Loucy (cell line): ENCODE data around the gene CCDC39.

Experiments used
- H2AFZ ChIP-seq: fragments of 200-600 bp; sonication (generic); 2 replicates; pipeline ENCODE4 v1.6.0; 2016; ENCODE audit warnings: antibody characterized with exemption, mild to moderate bottlenecking, low read length, moderate library complexity
- H3F3A ChIP-seq: fragments of 200-600 bp; 2 replicates; pipeline ENCODE4 v1.6.0; 2016; ENCODE audit warnings: antibody characterized with exemption, low read depth, mild to moderate bottlenecking
- H3K27me3 ChIP-seq: fragments of 200-600 bp; sonication (generic); 2 replicates; pipeline ENCODE4 v1.6.1; 2014; ENCODE audit warnings: low read length, mild to moderate bottlenecking; ENCODE audit not compliant: insufficient read depth, poor library complexity, severe bottlenecking
- H3K36me3 ChIP-seq: fragments of 200-600 bp; sonication (generic); 2 replicates; pipeline ENCODE4 v1.6.1; 2016; ENCODE audit warnings: low read length; ENCODE audit not compliant: insufficient read depth
- H3K4me1 ChIP-seq: fragments of 200-600 bp; sonication (generic); 2 replicates; pipeline ENCODE4 v1.5.1; 2014; ENCODE audit warnings: low read length, mild to moderate bottlenecking; ENCODE audit not compliant: insufficient read depth, poor library complexity, severe bottlenecking
- H3K4me2 ChIP-seq: fragments of 200-600 bp; sonication (generic); 2 replicates; pipeline ENCODE4 v1.6.0; 2014; ENCODE audit warnings: antibody characterized with exemption, low read length, low read depth, mild to moderate bottlenecking; ENCODE audit not compliant: poor library complexity, severe bottlenecking
- H3K4me3 ChIP-seq: fragments of 200-600 bp; sonication (generic); 2 replicates; pipeline ENCODE4 v1.5.1; 2014; ENCODE audit warnings: low read length, mild to moderate bottlenecking, mixed read lengths; ENCODE audit not compliant: poor library complexity, severe bottlenecking
- H3K79me2 ChIP-seq: fragments of 200-600 bp; sonication (generic); 2 replicates; pipeline ENCODE4 v1.6.1; 2014; ENCODE audit warnings: low read length; ENCODE audit not compliant: insufficient read depth
- H3K9ac ChIP-seq: fragments of 200-600 bp; sonication (generic); 2 replicates; pipeline ENCODE4 v1.6.0; 2014; ENCODE audit warnings: mild to moderate bottlenecking, low read depth, low read length, moderate library complexity; ENCODE audit not compliant: poor library complexity, severe bottlenecking
- H3K9me2 ChIP-seq: fragments of 200-600 bp; sonication (generic); replicated peaks from 2 replicates; pipeline ENCODE4 v1.6.1; 2016; ENCODE audit warnings: low read depth, low read length, mixed read lengths
- H3K9me3 ChIP-seq: fragments of 200-600 bp; sonication (generic); 2 replicates; pipeline ENCODE4 v1.6.1; 2014; ENCODE audit warnings: mild to moderate bottlenecking, antibody characterized with exemption, low read length, low read depth; ENCODE audit not compliant: insufficient read depth
- H4K20me1 ChIP-seq: fragments of 200-600 bp; sonication (generic); 2 replicates; pipeline ENCODE4 v1.6.0; 2014; ENCODE audit warnings: antibody characterized with exemption, low read length, mild to moderate bottlenecking; ENCODE audit not compliant: insufficient read depth, poor library complexity, severe bottlenecking
- EZH2phosphoT487 ChIP-seq: fragments of 200-600 bp; IDR thresholded peaks from 2 replicates; pipeline ENCODE4 v1.6.1; 2018; ENCODE audit warnings: antibody characterized with exemption, mild to moderate bottlenecking, moderate library complexity, borderline replicate concordance
- TF ChIP-seq, protein P1 (sequence below): fragments of 200-600 bp; sonication (generic); conservative IDR thresholded peaks from 2 replicates; pipeline ENCODE4 v1.5.1; 2014; ENCODE audit warnings: mild to moderate bottlenecking, antibody characterized with exemption, low read length

The CCDC39 gene

DNA sequence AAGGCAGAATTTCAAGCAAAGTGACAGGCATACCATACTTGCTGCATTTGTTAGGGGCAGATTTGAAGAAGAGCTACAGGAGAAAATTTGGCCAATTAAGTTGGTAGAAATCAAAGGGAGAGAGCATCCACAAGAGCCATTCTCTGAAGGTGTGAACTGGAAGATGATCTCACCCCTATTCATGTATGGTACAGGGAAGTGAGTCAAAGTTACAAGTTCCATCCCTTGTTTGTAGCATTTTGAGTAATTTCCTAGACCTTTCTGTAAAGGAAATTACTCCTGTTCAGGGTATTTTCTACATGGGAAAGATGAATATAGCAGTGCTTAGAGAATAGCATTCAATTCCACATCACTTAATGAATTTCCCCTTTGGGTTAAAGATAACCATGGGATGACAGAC is 48.9 kb downstream of the CCDC39 start:
- no peaks in the 10 kb centered on the region for H3K36me3 ChIP-seq
- no peaks in the 10 kb centered on the region for H3K9me3 ChIP-seq
- no peaks in the 10 kb centered on the region for H3K79me2 ChIP-seq
- no peaks in the 10 kb centered on the region for H3F3A ChIP-seq
- no peak overlapping the region for H2AFZ ChIP-seq
- H3K27me3 ChIP-seq, result no peaks in the 10 kb centered on the region
- H3K4me1 ChIP-seq, result no peaks in the 10 kb centered on the region
- no peak for TF ChIP-seq EZH2phosphoT487
- TF ChIP-seq, protein P1, sequence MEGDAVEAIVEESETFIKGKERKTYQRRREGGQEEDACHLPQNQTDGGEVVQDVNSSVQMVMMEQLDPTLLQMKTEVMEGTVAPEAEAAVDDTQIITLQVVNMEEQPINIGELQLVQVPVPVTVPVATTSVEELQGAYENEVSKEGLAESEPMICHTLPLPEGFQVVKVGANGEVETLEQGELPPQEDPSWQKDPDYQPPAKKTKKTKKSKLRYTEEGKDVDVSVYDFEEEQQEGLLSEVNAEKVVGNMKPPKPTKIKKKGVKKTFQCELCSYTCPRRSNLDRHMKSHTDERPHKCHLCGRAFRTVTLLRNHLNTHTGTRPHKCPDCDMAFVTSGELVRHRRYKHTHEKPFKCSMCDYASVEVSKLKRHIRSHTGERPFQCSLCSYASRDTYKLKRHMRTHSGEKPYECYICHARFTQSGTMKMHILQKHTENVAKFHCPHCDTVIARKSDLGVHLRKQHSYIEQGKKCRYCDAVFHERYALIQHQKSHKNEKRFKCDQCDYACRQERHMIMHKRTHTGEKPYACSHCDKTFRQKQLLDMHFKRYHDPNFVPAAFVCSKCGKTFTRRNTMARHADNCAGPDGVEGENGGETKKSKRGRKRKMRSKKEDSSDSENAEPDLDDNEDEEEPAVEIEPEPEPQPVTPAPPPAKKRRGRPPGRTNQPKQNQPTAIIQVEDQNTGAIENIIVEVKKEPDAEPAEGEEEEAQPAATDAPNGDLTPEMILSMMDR, result no peak
- no peak overlapping the region for H3K4me2 ChIP-seq
- no peaks in the 10 kb centered on the region for H3K9me2 ChIP-seq
- H3K4me3 ChIP-seq, result no peak overlapping the region
- no peaks in the 10 kb centered on the region for H4K20me1 ChIP-seq
- no peak overlapping the region for H3K9ac ChIP-seq

GRCh38 chr3:180626844-180627243 is 52.4 kb downstream of the CCDC39 start:
- H3K79me2 ChIP-seq, result no peaks in the 10 kb centered on the region
- no peaks in the 10 kb centered on the region for H4K20me1 ChIP-seq
- no peaks in the 10 kb centered on the region for H3K36me3 ChIP-seq
- H3K4me1 ChIP-seq, result no peaks in the 10 kb centered on the region
- H3K9ac ChIP-seq, result no peak overlapping the region
- H3K9me2 ChIP-seq, result no peaks in the 10 kb centered on the region
- no peak overlapping the region for H3K4me2 ChIP-seq
- no peak overlapping the region for H3K4me3 ChIP-seq
- no peaks in the 10 kb centered on the region for H3F3A ChIP-seq
- H2AFZ ChIP-seq, result no peak overlapping the region
- no peaks in the 10 kb centered on the region for H3K9me3 ChIP-seq
- TF ChIP-seq EZH2phosphoT487, result no peak
- TF ChIP-seq, protein P1, result no peak
- H3K27me3 ChIP-seq, result no peaks in the 10 kb centered on the region

GRCh38 chr3:180624714-180625113 is 54.6 kb downstream of the CCDC39 start:
- Histone ChIP-seq H3K4me3 (no peak overlapping the region), H2AFZ (no peak overlapping the region), H4K20me1 (no peaks in the 10 kb centered on the region), H3F3A (no peaks in the 10 kb centered on the region), H3K9ac (no peak overlapping the region), H3K79me2 (no peaks in the 10 kb centered on the region), H3K9me3 (no peaks in the 10 kb centered on the region), H3K36me3 (no peaks in the 10 kb centered on the region), H3K9me2 (no peaks in the 10 kb centered on the region), H3K4me2 (no peak overlapping the region), H3K4me1 (no peaks in the 10 kb centered on the region), H3K27me3 (no peaks in the 10 kb centered on the region)
- TF ChIP-seq EZH2phosphoT487, result no peak
- TF ChIP-seq, protein P1, result no peak
